Naive B cell (primary cell): ENCODE data around the gene VAV2. TPM values are rescaled to one million over a fixed set of nuclear protein-coding genes. Genes with fewer than 3 reads are reported as not detected.
A peak's percentile ranks its signal among the peaks of the same experiment; 100 is the strongest.

Experiments used
- ATAC-seq, 2 donors: fragments of 150-1000 bp; cut with Tn5 transposase; 2 replicates each; pipeline ENCODE4 v1.10.0; 2021; ENCODE audit warnings: low read depth in 2 of 2, mild to moderate bottlenecking in 2 of 2, moderate library complexity in 2 of 2
- DNase-seq: peaks from one replicate; pipeline ENCODE4 v3.0.0; 2022
- H3K27ac Mint-ChIP-seq, 6 donors: one replicate each; pipeline ENCODE4 v1.8.0; 2020 to 2022; ENCODE audit warnings: mild to moderate bottlenecking in 6 of 6, mixed read lengths in 6 of 6, moderate library complexity in 5 of 6, inconsistent platforms in 2 of 6
- H3K27me3 Mint-ChIP-seq, 3 donors: one replicate each; pipeline ENCODE4 v1.8.0; 2021 to 2022; ENCODE audit warnings: mixed read lengths in 3 of 3, mild to moderate bottlenecking in 1 of 3
- H3K36me3 Mint-ChIP-seq, 2 donors: one replicate each; pipeline ENCODE4 v1.8.0; 2020 to 2022; ENCODE audit warnings: mixed read lengths in 2 of 2, inconsistent platforms in 1 of 2, mild to moderate bottlenecking in 1 of 2
- H3K4me1 Mint-ChIP-seq, 3 donors: one replicate each; pipeline ENCODE4 v1.8.0; 2020 to 2022; ENCODE audit warnings: mixed read lengths in 3 of 3, inconsistent platforms in 1 of 3, mild to moderate bottlenecking in 1 of 3, moderate library complexity in 1 of 3
- H3K4me3 Mint-ChIP-seq, 8 donors: one replicate each; pipeline ENCODE4 v1.8.0; 2020 to 2022; ENCODE audit warnings: mild to moderate bottlenecking in 8 of 8, mixed read lengths in 8 of 8, moderate library complexity in 8 of 8, inconsistent platforms in 2 of 8
- H3K9me3 Mint-ChIP-seq, 7 donors: one replicate each; pipeline ENCODE4 v1.8.0; 2020 to 2022; ENCODE audit warnings: mixed read lengths in 7 of 7, mild to moderate bottlenecking in 5 of 7, inconsistent platforms in 2 of 7, moderate library complexity in 1 of 7
- polyA plus RNA-seq, 6 donors: library from polyadenylated mRNA; unstranded; fragments of 300-500 nt; fragmentation: Illumina TruSeq; gene quantifications; one replicate each; pipeline ENCODE4 v1.2.3, GENCODE V29; 2021; ENCODE audit warnings: low read depth in 6 of 6

Gene VAV2
- polyA plus RNA-seq, 6 donors from 2014 or later: 5.7 to 33.3 (median 15.2) TPM

GRCh38 chr9:133716564-133717112 lies 275.5 kb downstream of the VAV2 start:
- DNase-seq: no peak
- Mint-ChIP-seq H3K4me3 (no peak overlapping the region), H3K4me1 (peaks cover 0 to 10% (median 4%) of the 10 kb centered on the region in 3 donors), H3K9me3 (peaks cover 0 to 11% (median 4%) of the 10 kb centered on the region in 7 donors), H3K27ac (no peak overlapping the region), H3K36me3 (peaks cover 5 to 17% of the 10 kb centered on the region in 2 donors), H3K27me3 (peaks cover 19 to 76% (median 62%) of the 10 kb centered on the region in 3 donors)
- ATAC-seq: no peak

GRCh38 chr9:133715866-133716563 lies 276.1 kb downstream of the VAV2 start:
- Mint-ChIP-seq H3K4me1 (peaks cover 0 to 10% (median 4%) of the 10 kb centered on the region in 3 donors), H3K27me3 (peaks cover 16 to 70% (median 55%) of the 10 kb centered on the region in 3 donors), H3K9me3 (peaks cover 0 to 9% (median 4%) of the 10 kb centered on the region in 7 donors), H3K4me3 (no peak overlapping the region), H3K27ac (peak overlapping the region in 1 of 6 donors; percentile 26), H3K36me3 (peaks cover 4 to 16% of the 10 kb centered on the region in 2 donors)
- DNase-seq: no peak
- ATAC-seq: no peak

- Mint-ChIP-seq H3K27me3 (peaks cover 16 to 63% (median 49%) of the 10 kb centered on the region in 3 donors), H3K36me3 (peaks cover 0 to 10% of the 10 kb centered on the region in 2 donors), H3K27ac (no peak overlapping the region), H3K4me1 (peaks cover 0 to 13% (median 0%) of the 10 kb centered on the region in 3 donors), H3K9me3 (peaks cover 0 to 7% (median 2%) of the 10 kb centered on the region in 7 donors), H3K4me3 (no peak overlapping the region)
- ATAC-seq: no peak
- DNase-seq: no peak
Measured at GRCh38 chr9:133715295-133715865, 276.7 kb downstream of the VAV2 start.

GRCh38 chr9:133714606-133715294 lies 277.4 kb downstream of the VAV2 start:
- Mint-ChIP-seq H3K27ac (no peak overlapping the region), H3K9me3 (peaks cover 0 to 3% (median 0%) of the 10 kb centered on the region in 7 donors), H3K27me3 (peaks cover 16 to 60% (median 45%) of the 10 kb centered on the region in 3 donors), H3K4me1 (peaks cover 0 to 13% (median under 1%) of the 10 kb centered on the region in 3 donors), H3K36me3 (peaks cover 0 to 8% of the 10 kb centered on the region in 2 donors), H3K4me3 (no peak overlapping the region)
- DNase-seq (no peak), ATAC-seq (no peak)

GRCh38 chr9:133713960-133714495 lies 278.1 kb downstream of the VAV2 start:
- ATAC-seq (no peak), DNase-seq (no peak)
- H3K4me1 Mint-ChIP-seq: peaks cover 0 to 21% (median 6%) of the 10 kb centered on the region in 3 donors
- H3K27ac Mint-ChIP-seq: no peak overlapping the region
- H3K4me3 Mint-ChIP-seq: peak overlapping the region in 1 of 8 donors; percentile 22
- H3K9me3 Mint-ChIP-seq: no peaks in the 10 kb centered on the region
- peaks cover 16 to 58% (median 38%) of the 10 kb centered on the region in 3 donors for H3K27me3 Mint-ChIP-seq
- peaks cover 0 to 4% of the 10 kb centered on the region in 2 donors for H3K36me3 Mint-ChIP-seq

- Mint-ChIP-seq H3K4me1 (peaks cover 0 to 21% (median 6%) of the 10 kb centered on the region in 3 donors), H3K4me3 (peak overlapping the region in 2 of 8 donors; percentile 22 to 29), H3K27me3 (peaks cover 15 to 51% (median 32%) of the 10 kb centered on the region in 3 donors), H3K36me3 (no peaks in the 10 kb centered on the region), H3K9me3 (no peaks in the 10 kb centered on the region), H3K27ac (peak overlapping the region in 1 of 6 donors; percentile 61)
- ATAC-seq: peak; percentile 37
- DNase-seq: no peak
Measured at GRCh38 chr9:133713150-133713959, 278.8 kb downstream of the VAV2 start.

GRCh38 chr9:133712221-133713100 lies 279.7 kb downstream of the VAV2 start:
- H3K36me3 Mint-ChIP-seq: no peaks in the 10 kb centered on the region
- peaks cover 12 to 42% (median 23%) of the 10 kb centered on the region in 3 donors for H3K27me3 Mint-ChIP-seq
- ATAC-seq (no peak), DNase-seq (no peak)
- H3K27ac Mint-ChIP-seq: no peak overlapping the region
- no peaks in the 10 kb centered on the region for H3K9me3 Mint-ChIP-seq
- peak overlapping the region in 1 of 8 donors; percentile 22 for H3K4me3 Mint-ChIP-seq
- peaks cover 0 to 21% (median 6%) of the 10 kb centered on the region in 3 donors for H3K4me1 Mint-ChIP-seq

Other genes starting within 250 kb of the VAV2 start
- 10 to 100 TPM; 31.3 to 45.1 (median 35.9) TPM for gene BRD3OS, start 33.2 kb upstream of the VAV2 start, polyA plus RNA-seq
- gene BRD3, start 75.7 kb upstream of the VAV2 start, polyA plus RNA-seq: 10 to 100 TPM in 5 of 6 donors, 1 to 10 TPM in 1; 9.0 to 26.2 (median 15.1) TPM
- 10 to 100 TPM in 5 of 6 donors, 1 to 10 TPM in 1; 5.1 to 20.2 (median 12.3) TPM for gene WDR5, start 143.8 kb upstream of the VAV2 start, polyA plus RNA-seq
- not detected for gene RNU6ATAC, start 172.2 kb upstream of the VAV2 start, polyA plus RNA-seq